HG02870 (cell line): ENCODE data around the gene SLX4IP.
"Not testable (repeated sequence)": the region's sequence is repeated elsewhere in the genome, so short reads cannot be mapped to it uniquely, and the experiment has no call there.

Experiments
- ATAC-seq: cut with Tn5 transposase; IDR thresholded peaks from one replicate; pipeline ENCODE4 v1.9.1; 2021; ENCODE audit warnings: mild to moderate bottlenecking, moderate library complexity; ENCODE audit not compliant: unreplicated experiment

The SLX4IP gene

GRCh38 chr20:10595985-10596384, 160.9 kb downstream of the SLX4IP start:
- no peak for ATAC-seq

GRCh38 chr20:10596710-10597121, 161.6 kb downstream of the SLX4IP start:
- ATAC-seq, result no peak

GRCh38 chr20:10597637-10598036, 162.5 kb downstream of the SLX4IP start:
- ATAC-seq, result no peak

GRCh38 chr20:10602221-10602871, 167.2 kb downstream of the SLX4IP start:
- ATAC-seq, result no peak

- no peak for ATAC-seq
Observed at GRCh38 chr20:10603378-10603777, 168.3 kb downstream of the SLX4IP start.

- ATAC-seq, result no peak
Observed at GRCh38 chr20:10603971-10604864, 169.1 kb downstream of the SLX4IP start.

GRCh38 chr20:10604865-10605440, 169.8 kb downstream of the SLX4IP start:
- ATAC-seq, result no peak

- no peak for ATAC-seq
Observed at GRCh38 chr20:10605547-10606195, 170.6 kb downstream of the SLX4IP start.

- no peak for ATAC-seq
Observed at GRCh38 chr20:10609276-10609675, 174.2 kb downstream of the SLX4IP start.

GRCh38 chr20:10609770-10610169, 174.7 kb downstream of the SLX4IP start:
- no peak for ATAC-seq

- ATAC-seq, result no peak
Observed at GRCh38 chr20:10610251-10610650, 175.1 kb downstream of the SLX4IP start.

GRCh38 chr20:10611357-10611756, 176.3 kb downstream of the SLX4IP start:
- peak; percentile 87 for ATAC-seq

GRCh38 chr20:10613426-10613825, 178.3 kb downstream of the SLX4IP start:
- ATAC-seq, result not testable (repeated sequence)

GRCh38 chr20:10613911-10614310, 178.8 kb downstream of the SLX4IP start:
- no peak for ATAC-seq

GRCh38 chr20:10616212-10616611, 181.1 kb downstream of the SLX4IP start:
- no peak for ATAC-seq

- not testable (repeated sequence) for ATAC-seq
Observed at GRCh38 chr20:10617549-10618133, 182.5 kb downstream of the SLX4IP start.

- ATAC-seq, result no peak
Observed at GRCh38 chr20:10618611-10619245, 183.6 kb downstream of the SLX4IP start.

GRCh38 chr20:10619427-10619826, 184.3 kb downstream of the SLX4IP start:
- ATAC-seq, result no peak

- ATAC-seq, result no peak
Observed at GRCh38 chr20:10621149-10621548, 186.0 kb downstream of the SLX4IP start.

GRCh38 chr20:10622657-10623418, 187.7 kb downstream of the SLX4IP start:
- ATAC-seq, result no peak
